NOMO-1 (cell line): ENCODE measurements around the gene CACNA1B.

Experiments used
- DNase-seq, 2 experiments: peaks; one replicate each; lab custom pipeline; 2025; ENCODE audit not compliant: unreplicated experiment in 2 of 2; lab: John Stamatoyannopoulos, UW

Gene CACNA1B

DNA sequence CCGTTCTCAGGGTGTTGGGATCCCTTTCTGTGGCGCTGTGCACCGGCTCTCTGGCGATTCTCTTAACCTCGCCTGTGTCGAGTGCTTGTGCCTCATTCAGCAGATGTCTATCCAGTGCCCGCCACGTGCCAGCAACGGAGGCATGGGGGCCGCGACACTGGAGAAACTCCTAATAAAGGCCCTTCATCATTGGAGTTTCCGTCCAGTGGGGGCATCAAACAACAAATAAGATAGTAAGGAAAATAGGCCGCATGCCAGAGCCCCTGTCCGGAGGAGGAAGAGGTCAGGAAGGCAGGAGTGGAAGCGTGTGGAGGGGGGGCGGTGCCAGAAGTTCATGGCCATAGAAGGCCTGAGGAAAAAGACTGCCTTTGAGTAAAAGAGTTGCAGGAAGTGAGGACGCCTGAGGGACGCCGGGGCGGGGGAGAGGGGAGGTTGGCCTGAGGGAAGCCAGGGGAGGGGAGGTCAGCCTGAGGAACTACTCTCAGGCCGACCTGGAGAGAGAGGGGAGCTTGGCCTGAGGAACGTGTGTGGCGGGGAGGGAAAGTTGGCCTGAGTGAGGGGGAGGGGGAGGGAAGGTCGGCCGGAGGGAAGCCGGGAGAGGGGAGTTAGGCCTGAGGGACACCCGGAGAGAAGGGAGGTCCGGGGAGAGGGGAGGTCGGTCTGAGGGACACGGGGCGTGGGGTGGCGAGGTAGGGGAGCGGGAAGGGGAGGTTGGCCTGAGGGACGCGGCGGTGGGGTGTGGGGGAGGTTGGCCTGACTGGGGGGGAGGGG is 82.2 kb downstream of the CACNA1B start:
- DNase-seq, result no peak

DNA sequence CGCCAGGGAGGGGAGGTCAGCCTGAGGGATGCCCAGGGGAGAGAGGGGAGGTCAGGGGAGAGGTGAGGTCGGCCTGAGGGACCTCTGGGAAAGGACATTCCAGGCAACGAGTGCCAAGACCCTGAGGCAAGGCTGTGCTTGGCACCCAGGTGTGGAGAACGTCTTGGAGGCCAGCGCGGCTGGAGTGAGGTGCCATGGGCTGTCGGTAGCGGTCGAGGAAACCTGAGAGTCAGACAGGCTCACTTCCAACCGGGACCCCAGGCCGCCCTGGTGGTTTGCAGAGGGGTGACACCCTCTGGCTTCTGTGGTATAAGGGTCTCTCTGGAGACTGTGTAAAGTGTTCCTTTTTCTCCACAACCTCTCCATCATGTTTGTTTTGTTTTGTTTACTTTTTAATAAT is 82.9 kb downstream of the CACNA1B start:
- no peak for DNase-seq

GRCh38 chr9:137963525-137963924 is 85.9 kb downstream of the CACNA1B start:
- DNase-seq, result no peak

GRCh38 chr9:137965177-137965795 is 87.7 kb downstream of the CACNA1B start:
- no peak for DNase-seq

DNA sequence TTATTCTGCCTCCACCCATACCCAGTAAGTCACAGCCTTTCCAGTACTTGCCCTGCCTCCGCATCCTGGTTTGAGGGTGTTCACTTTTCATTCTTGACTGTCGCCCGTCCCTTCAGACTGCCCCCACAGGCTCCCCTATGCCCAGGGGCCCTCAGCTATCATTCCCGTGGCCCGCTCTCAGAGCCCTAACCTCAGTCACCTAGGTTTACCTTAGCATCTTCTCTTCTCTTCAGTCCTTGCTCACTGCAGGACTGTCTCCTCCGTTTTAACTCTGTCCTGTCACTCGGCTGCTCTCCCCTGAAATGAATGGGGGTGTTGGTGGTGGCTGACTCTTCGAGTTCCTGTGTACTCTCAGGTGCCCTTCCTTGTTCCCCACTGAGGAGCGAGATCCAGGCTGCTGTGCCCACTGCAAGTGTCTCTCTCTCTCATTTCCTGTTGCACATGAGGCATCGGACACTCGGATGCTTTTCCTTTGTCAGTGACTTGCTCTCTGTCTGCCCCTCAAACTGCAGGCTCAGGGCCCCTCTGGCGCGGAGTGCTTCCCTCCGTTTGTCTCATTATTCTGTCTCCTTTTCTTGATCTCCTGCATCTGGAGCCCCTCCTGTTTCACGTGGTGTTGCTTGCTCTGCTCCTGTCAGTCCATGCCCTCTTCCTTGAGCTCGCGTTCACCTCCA is 89.8 kb downstream of the CACNA1B start:
- DNase-seq, result no peak

- DNase-seq, result no peak
Observed at GRCh38 chr9:137968235-137968634, 90.7 kb downstream of the CACNA1B start.

DNA sequence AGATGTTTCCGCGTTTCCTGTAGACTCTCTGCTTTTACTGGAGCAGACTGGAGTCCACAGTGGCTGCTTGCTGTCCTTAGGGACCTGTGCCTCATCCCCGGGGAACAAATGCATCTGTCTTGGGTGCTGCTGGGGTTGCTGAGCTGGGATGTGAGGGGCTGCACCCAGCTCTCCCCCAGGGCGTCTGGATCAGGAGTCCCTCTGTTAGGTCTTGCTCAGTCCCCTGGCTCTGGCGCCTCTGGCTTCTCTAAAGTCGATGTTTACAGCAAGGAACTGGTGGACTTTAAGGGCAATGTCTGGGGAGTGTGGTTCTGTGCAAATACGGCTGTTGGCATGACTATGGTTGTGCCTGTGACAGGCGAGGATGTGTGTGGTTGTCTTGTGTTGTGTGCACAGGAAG is 91.4 kb downstream of the CACNA1B start:
- DNase-seq, result no peak

DNA sequence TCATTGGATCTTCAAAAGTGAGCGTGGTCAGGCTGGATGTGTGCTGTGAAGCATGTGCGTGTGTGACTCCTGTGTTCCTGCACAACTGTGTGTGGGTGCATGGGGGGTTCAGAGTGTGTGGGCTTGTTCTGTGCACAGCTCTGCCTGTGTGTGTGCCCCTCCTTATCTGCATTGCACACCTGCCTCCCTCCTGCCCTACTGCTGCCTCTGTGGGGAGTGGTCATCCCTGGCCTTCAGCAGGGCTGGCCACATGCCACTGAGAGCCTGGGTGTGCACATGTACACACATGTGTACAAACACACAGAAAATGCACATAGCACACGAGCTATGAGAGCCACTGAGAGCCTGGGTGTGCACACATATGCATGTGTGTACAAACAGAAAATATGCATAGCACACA is 92.1 kb downstream of the CACNA1B start:
- DNase-seq, result no peak

- DNase-seq, result no peak
Observed at GRCh38 chr9:137970098-137970497, 92.5 kb downstream of the CACNA1B start.

DNA sequence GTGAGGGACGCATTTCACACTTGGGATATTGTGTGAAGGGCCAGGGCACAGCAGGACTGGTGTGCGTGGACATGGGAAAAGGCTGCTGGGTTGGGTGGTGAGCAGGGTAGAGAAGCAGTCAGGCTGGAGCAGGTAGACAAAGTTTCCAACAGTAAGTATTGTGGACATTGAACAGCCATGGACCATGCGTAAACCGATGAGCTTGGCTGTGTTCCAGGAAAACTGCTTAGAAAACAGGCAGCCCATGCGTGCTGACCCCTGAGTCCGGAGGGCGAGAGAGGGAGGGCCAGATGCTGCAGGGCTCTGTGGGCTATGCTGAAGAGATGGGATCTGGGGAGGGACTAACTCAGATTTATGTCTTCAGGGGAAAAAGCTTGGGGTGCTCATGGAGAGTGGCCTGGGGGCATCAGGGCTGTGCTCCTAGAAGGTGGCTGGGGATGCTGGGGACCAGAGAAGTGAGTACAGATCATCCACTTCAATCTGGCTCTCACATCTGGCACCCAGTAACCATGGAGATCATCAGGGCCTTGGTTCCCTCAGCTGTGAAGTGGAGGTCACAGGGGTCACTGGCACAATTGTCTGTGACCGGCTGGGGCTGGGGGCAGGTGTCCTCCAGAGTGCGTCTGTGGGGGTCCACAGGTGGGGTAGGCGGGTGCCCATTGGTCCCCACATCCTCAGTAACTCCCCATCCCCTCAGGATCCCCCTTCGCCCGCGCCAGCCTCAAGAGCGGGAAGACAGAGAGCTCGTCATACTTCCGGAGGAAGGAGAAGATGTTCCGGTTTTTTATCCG is 93.3 kb downstream of the CACNA1B start:
- no peak for DNase-seq

- DNase-seq, result no peak
Observed at GRCh38 chr9:137971477-137972138, 94.0 kb downstream of the CACNA1B start.

- DNase-seq, result no peak
Observed at GRCh38 chr9:137972355-137972987, 94.9 kb downstream of the CACNA1B start.

- DNase-seq, result no peak
Observed at GRCh38 chr9:137972988-137973470, 95.4 kb downstream of the CACNA1B start.

DNA sequence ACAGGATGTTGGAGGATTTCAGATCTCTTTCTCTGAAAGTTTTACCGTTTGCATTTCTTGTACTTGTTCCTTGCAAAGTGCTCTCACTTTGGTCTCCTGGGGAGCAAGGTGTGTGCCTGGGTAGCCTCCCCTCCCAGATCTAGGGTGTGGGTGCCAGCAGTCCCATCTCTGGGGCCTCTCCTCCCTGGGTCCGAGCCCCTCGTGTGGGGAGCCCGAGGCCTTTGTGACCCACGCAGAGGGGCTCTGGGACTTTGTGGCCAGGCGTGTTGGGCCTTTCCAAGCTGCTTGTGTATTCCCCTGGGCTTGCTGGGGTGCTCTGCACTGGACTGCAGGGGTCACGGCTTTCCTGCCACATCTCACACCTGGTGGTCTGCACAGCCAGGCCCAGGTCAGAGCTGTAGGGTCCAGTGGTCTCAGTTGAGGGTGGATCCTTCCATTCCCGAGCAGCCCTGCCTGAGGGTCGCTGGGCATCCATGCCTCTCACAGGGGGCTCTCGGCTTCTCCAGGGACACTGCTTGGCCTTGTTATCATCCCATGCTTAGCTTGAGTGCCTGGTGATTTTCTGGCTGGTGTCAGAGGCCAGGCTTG is 96.3 kb downstream of the CACNA1B start:
- DNase-seq, result no peak

DNA sequence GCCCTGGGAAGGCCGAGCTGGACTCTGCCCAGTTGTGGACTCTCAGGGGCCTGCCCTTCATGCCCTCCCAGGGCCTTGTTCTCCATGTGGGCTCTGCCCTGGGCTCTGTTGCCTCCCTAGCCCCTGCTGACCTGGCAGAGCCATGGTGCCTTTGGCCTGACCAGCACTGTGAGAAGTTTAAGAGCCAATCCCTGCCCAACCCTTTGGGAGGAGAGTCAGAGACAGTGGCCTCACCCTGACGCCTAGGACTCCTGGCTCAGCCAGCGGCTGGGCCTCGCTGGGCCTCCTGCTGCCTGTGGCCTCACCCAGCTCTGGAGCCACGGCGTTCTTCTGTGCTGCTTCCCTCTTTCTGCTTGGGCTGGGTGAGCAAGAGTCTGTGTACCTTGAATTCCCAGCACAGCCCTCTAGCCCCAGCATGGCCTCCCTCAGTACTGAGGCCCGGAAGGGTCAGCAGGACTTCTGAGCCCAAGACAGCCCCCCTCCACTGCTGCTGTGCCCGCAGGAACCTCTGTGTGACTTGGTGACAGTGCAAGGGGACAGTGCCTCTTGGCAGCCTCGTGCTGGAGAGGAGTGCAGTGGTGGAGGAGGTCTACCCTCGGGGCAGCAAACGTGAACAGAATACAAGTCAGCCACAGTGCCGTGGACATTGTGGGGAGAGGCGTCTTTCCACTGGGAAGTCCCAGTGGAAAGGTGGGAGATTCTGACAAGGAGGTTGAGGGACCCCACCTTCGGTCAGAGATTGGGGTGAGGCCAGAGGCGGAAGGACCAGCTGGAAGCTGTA is 97.4 kb downstream of the CACNA1B start:
- DNase-seq, result no peak

DNA sequence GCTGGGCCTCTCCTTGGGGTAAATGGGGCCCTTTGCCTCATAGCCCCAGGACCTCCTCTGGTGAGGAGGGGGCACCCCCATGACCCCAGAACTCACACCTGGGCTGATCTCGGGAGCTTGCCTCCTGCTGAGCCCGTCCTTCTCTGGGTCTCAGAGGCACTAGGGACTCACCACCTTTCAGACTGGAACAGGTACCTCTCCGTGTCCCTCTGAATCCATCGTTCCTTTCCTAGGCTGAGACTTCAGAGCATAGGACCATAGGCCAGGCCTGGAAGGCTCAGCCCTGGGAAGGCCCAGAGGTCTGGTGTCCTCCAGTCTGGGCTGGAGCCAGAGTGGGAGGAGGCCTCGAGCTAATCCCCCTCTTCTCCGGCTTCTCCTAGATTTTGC is 97.9 kb downstream of the CACNA1B start:
- no peak for DNase-seq

DNA sequence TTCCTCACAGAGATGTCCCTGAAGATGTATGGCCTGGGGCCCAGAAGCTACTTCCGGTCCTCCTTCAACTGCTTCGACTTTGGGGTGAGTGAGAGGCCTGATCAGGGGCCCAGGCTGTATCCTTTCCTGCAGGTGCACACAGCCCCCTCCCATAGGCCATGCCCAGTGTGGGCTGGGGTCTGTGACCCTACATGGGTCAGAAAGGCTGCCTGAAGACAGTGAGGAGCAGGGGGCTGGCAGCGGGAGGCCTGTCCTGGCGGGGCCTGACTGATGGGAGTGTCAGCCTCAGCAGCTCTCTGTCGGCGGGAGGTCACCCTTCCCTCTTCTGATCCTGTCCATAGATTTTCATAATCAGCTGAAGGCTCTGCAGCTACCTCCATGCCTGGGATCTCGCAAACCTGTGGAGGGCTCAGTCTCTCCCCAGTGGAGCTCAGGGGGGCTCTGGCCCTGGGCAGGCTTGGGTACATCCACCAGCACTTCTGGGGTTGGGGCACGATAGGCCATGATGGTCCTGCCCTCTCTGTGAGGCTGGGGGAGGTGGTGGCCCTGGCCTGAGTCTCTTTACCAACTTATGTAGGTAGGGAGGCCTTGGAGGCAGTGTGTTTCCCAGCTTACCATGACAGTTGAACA is 98.5 kb downstream of the CACNA1B start:
- DNase-seq, result no peak

DNA sequence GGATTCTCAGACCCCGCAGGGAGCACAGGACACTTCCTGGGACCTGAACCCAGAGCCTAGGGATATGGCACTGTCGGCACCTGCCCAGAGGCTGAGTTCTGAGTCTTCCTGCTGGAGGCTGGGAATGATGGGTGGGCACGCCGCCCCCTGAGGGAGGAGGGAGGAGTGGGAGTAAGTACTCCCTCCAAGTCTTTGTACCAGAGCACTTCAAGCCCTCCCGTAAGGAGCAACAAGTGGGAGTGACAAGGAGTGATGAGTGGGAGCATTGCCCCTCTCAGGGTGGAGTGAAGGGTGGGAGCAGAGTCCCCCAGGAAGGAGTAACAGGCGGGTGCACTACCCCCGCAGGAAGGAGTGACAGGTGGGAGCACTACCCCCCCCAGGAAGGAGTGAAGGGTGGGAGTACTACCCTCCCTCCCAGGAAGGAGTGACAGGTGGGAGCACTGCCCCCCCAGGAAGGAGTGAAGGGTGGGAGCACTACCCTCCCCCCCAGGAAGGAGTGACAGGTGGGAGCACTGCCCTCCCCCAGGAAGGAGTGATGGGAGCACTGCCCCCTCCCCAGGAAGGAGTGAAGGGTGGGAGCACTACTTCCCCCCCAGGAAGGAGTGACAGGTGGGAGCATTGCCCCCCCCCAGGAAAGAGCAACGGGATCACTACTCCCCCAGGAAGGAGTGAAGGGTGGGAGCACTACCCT is 100.1 kb downstream of the CACNA1B start:
- no peak for DNase-seq
